ENCODE data around the gene ANGPTL7.

ANGPTL7 gene

DNA sequence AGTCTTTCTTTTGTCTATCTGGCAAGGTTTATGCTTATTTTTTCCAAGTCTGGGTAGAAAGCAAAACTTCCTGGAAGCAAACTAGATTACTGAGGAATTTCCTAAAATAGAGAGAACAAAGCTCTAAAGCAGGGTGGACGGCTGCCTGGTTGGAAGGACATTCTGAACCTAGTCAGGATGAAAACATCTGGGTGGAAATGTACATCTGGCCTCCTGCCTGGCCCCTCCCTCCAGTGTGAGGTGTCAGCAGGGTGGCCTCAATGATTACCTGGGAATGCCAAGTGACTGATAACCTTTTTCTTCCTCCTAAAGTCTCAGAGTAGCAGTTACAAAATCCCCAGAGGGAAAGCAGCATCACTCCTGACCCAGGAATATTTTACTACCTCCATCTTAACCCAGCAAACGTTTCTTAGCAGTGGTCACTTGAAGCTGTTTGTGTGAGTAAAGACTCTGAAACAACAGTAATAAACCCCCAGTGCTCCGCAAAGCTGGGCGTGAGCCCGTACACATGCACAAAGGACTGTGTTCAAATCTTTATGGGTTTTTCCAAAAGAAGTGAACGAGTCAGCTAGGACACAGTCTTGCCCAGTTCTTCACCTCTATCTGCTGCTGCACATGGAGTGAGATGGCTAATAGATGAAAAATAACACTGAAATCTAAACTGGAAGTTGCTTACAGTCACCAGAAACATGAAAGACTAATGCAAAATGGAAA is 18.9 kb downstream of the ANGPTL7 start:
- no peak for DNase-seq

DNA sequence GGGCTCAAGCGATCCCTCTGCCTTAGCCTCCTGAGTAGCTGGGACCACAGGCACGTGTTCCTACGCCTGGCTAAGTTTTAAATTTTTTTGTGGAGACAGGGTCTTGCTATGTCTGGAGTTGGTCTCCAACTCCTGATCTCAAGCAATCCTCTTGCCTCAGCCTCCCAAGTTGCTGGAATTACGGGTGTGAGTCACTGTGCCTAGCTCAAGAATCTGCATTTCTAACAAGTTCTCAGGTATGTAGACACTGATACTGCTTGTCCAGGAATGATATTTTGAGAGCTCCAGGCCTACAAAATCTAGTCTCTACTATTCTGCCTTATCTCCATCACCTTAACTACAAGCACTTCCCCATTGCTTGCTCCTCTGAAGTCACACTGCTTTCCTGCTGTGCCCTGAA is 22.3 kb downstream of the ANGPTL7 start:
- no peak for DNase-seq

DNA sequence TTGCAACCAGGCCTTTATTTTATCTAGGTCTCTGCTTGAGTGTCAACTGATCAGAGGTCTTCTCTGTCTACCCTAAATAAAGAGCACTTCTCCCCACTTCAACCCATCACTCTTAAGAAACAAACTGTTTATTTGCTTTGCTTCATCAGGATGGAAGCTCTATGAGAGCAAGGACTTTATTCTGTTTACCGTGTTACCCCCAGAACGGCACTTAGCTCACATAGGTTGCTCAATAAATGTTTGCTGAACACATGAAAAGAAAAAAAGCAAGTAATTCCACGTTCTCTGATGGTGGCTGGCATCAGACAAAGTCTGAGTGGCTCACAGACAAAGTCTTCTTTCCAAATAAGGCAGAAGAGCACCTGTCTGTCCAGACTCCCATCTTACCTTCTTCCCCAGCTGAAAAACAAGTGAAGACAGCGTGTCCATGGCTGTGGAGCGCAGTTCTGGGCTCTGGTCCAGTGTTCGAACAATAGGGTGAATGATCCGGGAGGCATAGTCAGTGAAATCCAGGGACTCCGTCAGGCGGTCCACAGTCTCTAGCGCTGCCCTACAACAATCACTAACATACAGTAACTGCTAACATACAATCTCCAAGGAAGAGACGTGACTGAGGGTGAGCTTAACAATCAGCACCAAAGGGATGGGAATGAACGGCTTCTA is 22.9 kb downstream of the ANGPTL7 start:
- no peak for DNase-seq

DNA sequence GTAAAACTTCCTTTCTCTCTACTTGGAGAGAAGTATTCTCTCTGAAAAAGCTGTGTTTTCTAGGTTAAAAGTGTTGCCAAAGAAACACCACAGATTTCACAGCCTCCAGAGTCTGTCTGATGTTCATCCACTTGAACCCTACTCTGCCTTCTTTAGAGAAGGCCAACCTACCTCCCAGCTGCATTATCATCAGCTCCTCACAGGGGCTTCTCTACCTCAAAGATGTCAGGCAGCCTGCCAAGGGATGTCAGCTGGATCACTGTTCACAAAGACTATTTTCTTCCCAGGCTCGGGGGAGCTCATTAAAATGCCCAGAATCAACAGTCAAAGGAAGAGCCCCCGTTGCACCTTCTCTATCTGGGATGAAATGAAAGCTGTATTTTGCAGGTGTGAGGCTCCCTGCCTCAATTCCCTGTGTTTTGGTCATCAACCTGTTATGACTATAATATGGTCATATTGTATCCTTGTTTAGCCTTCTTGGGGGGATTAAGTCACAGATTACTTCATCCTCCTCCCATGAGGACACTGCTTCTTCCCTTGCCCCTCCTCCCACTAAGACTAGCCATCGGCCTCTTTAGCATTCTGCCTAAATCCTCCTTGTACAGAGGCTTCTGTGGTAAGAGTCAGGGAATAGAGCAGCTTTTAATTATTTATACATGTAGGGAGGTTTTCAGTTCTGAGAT is 25.7 kb downstream of the ANGPTL7 start:
- DNase-seq = no peak

- no peak for DNase-seq
Measured at GRCh38 chr1:11215381-11216005, 26.3 kb downstream of the ANGPTL7 start.

DNA sequence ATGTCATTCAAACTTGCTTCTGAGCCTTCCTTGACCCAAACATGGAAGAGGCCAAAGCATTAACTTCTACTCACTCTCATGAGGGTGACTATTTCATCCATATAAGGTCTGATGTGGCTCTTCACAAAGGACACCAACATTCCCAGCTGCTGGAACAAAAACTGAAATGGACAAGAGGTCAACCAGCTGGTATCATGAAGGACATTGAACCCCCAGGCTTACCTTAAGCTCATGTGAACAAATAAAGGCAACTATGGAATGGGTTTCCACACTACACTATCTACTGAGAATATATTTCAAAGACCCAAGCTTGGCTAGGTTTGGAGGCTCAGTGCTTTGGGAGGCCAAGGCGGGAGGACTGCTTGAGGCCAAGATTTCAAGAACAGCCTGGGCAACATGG is 26.9 kb downstream of the ANGPTL7 start:
- no peak for DNase-seq

DNA sequence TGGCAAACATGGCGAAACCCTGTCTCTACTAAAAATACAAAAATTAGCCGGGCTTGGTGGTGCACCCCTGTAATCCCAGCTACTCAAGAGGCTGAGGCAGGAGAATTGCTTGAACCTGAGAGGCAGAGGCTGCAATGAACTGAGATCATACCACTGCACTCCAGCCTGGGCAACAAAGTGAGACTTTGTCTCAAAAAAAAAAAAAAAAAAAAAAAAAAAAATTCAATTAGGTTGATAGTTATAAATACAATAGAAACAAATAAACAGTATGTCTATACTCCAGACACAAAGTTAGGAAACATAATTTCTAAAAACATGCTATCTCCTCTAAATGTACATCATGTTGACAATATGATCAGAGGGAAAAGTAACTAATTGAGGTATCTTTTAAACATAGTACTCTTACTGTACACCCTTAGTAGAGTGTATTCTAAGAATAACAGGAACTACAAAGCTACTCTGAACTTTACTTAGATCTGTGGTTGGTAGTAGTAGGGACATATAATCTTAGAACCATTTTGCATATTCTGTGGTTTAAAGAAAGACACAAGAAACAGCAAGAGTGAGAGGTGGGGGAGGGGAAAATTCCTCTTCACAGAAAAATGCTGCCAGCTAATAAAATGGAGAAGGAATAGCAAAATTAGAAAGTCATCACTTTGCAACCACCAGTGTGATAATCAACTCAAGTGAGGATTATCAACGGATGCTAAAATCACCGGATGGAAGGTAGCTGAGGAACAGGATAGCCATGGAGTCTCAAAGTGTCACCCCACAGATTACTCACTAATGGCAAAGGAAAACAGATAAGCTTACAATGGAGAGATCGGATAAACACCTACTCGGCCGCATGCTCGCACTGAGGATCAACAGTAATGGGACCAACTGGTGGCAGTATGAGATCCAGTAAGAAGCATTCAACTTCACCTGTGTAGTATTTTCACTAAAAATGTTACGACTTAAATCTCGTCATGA is 38.2 kb downstream of the ANGPTL7 start:
- no peak for DNase-seq

DNA sequence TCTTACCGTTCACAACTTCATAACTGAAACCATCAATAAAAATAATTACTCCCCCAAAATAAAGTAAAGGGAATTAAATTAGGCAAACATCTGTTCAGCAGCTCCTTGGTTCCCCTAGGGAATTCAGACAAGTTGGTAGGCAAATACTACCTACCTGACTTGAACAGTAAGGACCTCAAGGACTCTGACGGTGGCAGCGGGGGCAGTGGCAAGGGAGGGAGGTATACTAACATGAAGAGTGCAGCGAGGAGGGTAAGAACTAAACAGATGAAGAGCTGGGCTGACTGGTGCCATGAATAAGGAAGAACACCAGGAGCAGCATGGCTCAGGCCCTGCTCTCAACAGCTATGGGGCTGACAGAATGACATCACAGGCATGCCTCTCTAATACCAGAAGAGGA is 40.0 kb downstream of the ANGPTL7 start:
- no peak for DNase-seq

DNA sequence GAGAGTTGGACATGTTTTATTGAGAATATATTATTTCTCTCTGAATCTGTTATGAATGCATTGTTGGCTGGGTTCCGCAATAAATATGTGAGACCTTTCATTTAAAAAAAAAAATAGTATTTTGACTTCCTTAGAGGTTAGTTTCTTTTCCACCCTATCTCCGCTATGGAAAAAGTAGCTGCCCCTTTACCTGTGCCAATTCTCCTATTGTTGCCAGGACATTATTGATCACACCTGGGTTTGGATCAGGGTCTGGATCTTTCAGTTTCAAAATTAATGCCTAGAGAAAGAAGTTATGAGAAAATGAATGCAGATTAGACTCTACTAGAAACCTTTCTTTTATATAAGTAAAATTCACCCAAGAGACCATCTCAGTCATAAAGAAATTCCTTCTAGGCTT is 44.1 kb downstream of the ANGPTL7 start:
- no peak for DNase-seq

DNA sequence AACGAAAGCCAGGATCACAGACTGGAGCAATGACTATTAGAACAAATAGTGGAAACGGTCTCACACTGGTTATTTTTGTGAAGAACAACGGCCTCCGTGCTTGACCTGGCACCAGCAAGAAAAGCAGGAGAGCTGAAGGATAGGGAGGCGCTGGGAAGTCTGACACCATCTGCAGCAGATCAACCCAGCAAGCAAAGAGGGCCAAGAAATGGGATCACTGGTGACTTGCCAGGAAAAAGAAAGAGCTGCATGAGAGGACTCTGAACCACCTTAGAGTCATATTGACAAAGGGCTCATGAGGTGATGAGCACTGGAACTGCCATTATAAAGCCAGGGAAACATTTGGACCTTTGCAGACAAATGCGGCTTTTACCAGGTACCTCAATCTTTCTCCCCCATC is 48.2 kb downstream of the ANGPTL7 start:
- no peak for DNase-seq

DNA sequence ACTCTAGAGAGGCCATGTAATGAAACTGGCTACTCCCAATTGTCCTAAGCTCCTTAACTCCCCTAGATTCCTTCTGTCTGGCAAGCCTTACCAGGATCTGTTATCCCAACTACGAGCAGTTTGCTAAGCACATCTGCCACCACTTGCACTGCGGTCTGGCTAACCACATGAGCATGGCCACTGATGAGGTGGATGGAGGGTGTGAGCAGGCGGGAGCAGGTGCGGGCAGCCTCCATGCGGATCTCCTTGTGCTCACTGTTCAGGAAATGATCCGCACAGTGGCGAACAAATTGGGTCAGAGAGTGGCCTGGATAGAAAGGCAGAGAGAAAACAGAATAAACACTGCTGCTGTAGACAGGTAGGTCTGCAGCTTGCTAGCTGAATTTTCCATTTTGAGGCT is 49.2 kb downstream of the ANGPTL7 start:
- peak; percentile 7 for DNase-seq

DNA sequence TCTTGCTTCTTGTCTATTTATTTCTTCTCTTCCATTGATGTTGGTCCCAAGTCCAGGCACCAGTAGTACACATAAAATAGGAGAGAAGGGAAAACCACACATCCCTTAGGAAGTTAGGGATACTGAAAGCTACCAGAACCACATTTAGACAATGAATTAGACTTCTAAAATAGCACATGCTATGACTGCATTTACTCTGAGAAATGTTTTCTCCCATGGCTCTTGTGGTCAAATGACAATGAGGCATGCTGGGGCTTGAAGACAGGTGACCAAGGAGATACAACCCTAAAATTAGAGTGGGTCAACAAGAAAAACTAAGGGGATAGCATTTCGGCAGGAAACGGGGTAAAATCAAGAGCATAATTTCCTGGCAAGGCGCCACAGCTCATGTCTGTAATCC is 56.1 kb downstream of the ANGPTL7 start:
- no peak for DNase-seq
